Measurements from ENCODE around the gene ITFG1.

GRCh38 chr16:47467501-47467900 lies 6.6 kb upstream of the ITFG1 start:
- no peak for TF ChIP-seq POLR2AphosphoS5 (IDR thresholded peaks at IDR 0.05; ENCODE audit: borderline replicate concordance, low read depth, low read length)
- TF ChIP-seq EZH2 (IDR thresholded peaks at IDR 0.05) = no peak
- TF ChIP-seq FOXP2 (optimal IDR thresholded peaks at IDR 0.05; ENCODE audit: control extremely low read depth, extremely low read length, insufficient read depth) = no peak

Measured in SK-N-MC (cell line).